NCI-H2227 (cell line): ENCODE data around the gene CHKA.

ENCODE experiments used
- DNase-seq: peaks from one replicate; lab custom pipeline; 2025; ENCODE audit not compliant: unreplicated experiment; lab: John Stamatoyannopoulos, UW

The CHKA gene

DNA sequence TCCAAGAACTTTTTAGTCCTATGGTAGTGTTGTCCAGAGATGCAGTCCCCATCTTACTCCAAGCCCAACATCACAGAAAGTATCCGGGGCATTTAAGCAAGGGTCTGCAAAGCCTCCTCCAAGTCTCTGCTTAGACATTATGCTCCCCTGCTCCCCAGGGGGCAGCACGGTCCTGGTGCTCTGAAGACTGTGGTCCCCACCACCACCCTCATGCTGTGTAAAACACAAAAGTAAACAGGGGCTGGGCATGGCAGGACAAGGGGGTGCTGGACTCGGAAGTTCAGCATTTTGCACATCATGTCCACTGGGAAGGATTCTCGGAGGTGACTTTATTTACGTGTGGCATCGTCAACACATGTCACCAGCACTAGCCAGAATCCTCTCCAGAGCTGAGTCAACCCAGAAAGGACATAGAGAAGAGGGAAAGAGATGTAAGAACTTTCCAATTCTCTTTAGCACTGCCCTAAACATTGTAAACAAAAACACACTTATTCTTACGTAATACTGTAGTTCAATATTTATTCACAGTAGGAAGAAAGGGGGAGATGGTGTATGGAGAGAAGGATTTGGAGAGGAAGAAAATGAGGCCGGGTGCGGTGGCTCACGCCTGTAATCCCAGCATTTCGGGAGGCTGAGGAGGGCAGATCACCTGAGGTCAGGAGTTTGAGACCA lies 44.7 kb downstream of the CHKA start:
- no peak for DNase-seq

GRCh38 chr11:68074584-68075352 lies 46.4 kb downstream of the CHKA start:
- DNase-seq: no peak

DNA sequence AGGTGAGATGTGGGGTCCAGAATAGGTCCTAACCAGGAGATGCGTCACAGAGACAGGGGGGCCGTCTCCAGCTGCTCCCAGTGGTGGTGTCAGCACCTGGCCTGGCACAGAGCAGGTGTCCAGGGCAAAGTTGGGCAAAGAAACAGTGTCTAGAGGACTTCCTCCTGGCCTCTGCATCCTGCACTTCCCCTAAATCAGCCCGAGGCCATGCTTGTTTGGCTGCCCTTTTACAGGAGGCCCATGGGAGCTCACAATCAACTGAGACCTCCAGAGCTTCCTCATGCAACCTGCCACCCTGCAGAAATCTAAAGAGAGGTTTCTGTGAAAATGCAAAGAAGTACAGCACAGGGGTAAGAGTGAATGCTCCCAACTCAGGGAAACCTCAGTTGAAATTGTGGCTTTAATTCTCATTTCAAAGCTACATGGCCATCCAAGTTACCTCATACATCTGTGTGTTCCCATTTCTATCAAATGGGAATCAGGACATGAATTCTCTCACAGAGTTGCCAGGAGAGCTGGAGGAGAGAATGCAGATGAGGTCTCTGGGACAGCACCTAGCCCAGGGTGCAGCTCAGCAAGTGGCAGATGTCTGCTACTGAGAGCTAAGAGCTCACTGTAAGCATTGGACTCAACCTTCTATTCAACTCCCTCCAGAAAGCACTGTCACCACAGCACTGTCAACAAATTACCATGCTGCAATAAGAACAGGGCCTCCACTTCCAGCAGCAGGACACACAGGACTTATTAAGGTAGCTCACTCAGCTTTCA lies 49.7 kb downstream of the CHKA start:
- no peak for DNase-seq

DNA sequence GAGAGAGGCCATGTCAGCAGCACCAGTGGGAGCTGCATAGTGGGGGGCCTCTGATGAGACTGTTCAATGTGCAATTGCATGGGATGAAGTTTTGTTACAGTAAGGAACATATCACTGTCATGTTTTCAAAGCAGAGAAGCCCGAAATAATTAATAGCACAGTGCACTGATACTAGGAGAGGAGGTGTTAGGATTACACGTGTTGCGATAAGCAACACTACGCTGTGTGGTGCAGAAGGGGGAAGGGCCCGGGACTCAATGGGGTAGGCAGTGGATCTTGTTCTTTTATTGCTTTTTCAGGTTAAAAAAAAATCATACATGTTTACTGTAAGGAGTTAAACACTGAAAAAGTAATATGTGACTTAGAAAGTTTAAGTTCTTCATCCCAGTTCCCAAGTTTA lies 53.2 kb downstream of the CHKA start:
- DNase-seq: no peak

- DNase-seq: no peak
Observed at GRCh38 chr11:68066742-68067141, 54.4 kb downstream of the CHKA start.

DNA sequence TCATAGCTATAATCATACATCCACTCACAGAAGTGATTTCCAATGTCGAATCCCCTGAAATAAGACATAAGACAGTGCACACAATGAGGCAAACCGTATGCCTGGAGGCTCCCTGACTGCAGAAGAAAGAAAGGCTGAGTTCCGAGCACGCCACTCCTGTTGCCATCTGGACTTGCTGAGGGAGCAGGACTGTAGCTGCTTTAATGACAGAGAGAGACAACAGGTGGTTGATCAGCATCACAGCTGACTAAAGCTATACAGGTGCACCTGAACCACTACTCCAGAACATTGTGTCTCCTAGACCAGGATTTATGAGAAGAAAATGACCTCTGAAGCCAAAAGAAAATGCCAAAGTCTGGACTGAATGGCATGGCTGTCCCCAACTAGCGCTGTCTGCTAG lies 55.3 kb downstream of the CHKA start:
- DNase-seq: no peak

- no peak for DNase-seq
Observed at GRCh38 chr11:68064926-68065325, 56.3 kb downstream of the CHKA start.

- no peak for DNase-seq
Observed at GRCh38 chr11:68061508-68061907, 59.7 kb downstream of the CHKA start.

GRCh38 chr11:68057807-68058206 lies 63.4 kb downstream of the CHKA start:
- DNase-seq: no peak

- no peak for DNase-seq
Observed at GRCh38 chr11:68056317-68057285, 64.6 kb downstream of the CHKA start.

DNA sequence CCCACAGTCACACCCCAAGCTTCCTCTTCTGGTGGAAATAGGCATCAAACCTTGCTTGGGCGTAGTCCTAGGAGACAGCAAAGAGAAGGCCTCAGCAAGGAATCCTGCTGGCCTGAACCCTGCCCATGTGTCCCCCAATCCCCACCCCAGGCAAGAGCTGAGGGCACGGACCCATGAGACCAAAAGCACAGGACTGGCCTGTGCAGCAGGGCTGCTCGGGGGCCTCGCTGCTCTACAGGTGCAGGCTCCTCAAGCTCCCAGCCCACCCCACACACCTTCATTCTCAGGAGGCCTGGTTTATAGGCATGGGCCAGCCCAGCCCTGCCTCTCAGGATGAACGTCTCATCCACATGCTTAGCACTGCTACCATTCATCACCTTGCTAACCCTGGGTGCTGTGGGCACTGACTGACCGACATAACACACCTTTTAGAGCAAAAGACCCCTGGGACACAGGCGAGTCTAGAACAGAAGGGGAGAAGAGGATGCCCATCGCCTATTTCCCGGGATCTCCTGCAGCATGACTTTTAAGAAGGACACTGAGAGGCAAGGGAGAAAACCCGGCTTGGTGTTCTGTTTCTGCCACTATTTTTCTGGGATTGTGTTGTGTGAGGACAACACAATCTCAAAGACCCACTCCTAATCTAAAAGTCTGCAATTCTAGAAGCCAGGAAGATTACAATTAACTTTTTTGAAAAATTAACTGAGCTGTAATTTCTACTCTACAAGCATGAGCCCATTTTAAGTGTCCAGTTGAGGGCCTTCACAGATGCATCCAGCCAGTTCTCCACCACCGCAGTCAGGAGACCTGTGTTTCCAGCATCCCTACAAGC lies 67.0 kb downstream of the CHKA start:
- no peak for DNase-seq

DNA sequence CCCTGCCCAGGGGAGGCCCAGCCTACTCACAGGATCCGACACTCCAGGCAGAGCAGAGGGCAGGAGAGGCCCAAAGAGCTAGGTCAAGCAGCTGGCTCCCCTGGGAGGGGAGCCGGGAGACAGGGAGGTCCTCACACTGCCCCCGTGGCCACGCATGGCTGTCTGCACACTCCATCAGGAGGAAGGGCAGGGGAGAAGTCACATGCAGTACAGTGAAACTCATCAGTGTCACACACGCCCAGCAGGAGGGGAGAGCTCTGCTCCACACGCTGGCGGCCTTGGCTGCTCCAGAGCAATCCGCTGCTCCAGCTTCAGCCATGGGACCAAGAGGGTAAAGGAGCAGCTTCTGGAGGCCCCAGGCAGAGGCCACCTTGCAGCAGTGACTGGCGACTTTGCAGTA lies 68.1 kb downstream of the CHKA start:
- DNase-seq: no peak

- DNase-seq: no peak
Observed at GRCh38 chr11:68052137-68052873, 68.9 kb downstream of the CHKA start.

GRCh38 chr11:68051191-68052136 lies 69.7 kb downstream of the CHKA start:
- no peak for DNase-seq

DNA sequence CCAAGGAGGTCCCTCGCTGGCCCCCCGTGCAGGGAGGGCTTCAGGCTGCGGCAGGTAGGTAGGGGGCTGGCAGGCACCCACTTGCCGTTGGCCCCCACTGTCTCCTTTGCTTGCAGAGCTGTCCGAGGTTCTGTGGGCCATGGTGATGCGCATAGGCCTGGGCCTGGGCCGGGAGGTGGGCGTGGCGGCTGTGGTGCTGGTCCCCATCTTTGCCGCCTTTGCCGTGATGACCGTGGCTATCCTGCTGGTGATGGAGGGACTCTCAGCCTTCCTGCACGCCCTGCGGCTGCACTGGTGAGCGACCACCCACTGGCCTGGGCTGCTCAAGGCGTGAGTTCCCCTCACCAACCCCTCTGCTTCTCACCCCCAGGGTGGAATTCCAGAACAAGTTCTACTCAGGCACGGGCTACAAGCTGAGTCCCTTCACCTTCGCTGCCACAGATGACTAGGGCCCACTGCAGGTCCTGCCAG lies 70.8 kb downstream of the CHKA start:
- no peak for DNase-seq

DNA sequence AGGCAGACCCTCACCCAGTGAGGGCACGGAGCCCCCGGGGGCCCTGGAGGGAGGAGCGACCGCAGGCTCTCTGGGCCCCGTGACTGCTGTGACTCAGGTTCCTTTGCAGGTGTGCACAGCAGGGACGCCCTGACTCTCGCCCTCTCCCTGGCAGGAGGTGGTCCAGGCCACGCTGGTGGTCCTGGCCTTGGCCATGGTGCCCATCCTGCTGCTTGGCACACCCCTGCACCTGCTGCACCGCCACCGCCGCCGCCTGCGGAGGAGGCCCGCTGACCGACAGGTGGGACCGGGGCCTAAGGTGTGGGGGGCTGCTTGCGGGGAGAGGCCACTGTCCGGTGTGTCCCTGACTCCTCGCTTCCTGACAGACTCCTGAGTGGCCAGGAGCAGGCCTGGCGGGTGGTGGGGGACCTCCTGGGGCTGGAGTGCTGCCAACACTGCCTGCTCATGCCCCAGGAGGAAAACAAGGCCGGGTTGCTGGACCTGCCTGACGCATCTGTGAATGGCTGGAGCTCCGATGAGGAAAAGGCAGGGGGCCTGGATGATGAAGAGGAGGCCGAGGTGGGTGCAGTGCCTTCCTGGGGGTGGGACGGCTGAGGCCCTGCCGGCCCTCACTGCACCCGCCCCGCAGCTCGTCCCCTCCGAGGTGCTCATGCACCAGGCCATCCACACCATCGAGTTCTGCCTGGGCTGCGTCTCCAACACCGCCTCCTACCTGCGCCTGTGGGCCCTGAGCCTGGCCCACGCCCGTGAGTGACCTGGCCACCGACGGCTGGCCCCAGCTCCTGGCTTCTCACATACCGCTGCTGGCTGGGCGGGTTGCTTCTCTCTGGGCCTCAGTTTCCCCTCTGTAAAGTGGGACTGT lies 71.4 kb downstream of the CHKA start:
- DNase-seq: no peak
